ENCODE data around the gene CXCL5. TPM values are rescaled to one million over a fixed set of nuclear protein-coding genes. Genes with fewer than 3 reads are reported as not detected.
"Not testable (repeated sequence)": the region's sequence is repeated elsewhere in the genome, so short reads cannot be mapped to it uniquely, and the experiment has no call there.

CXCL5 gene
- total RNA-seq, 4 donors from 2014 or later: 0.22 TPM; not detected in 3

- no peak overlapping the region for H3K27ac ChIP-seq
- H3K27me3 ChIP-seq: peaks cover 0 to 11% of the 10 kb centered on the region in 2 donors
- DNase-seq (ENCODE audit: low spot score in 2 of 2): no peak
- no peak overlapping the region for H3K4me3 ChIP-seq
- H3K9me3 ChIP-seq: no peaks in the 10 kb centered on the region
- H3K4me1 ChIP-seq: peaks cover 0 to 4% (median 0%) of the 10 kb centered on the region in 4 donors
- no peaks in the 10 kb centered on the region for H3K36me3 ChIP-seq
- WGBS, 2 donors: 40 to 43% methylated on average over 1 of the region's 1 CpG
- TF ChIP-seq POLR2A (IDR thresholded peaks at IDR 0.05) (no peak), EP300 (IDR thresholded peaks at IDR 0.05) (no peak), CTCF (IDR thresholded peaks at IDR 0.05) (no peak)
Observed at GRCh38 chr4:73985528-73985852, 13.0 kb downstream of the CXCL5 start.

- Histone ChIP-seq H3K27me3 (peaks cover 0 to 11% of the 10 kb centered on the region in 2 donors), H3K9me3 (no peaks in the 10 kb centered on the region), H3K4me3 (no peak overlapping the region), H3K36me3 (no peaks in the 10 kb centered on the region), H3K4me1 (peaks cover 0 to 4% (median 0%) of the 10 kb centered on the region in 4 donors), H3K27ac (no peak overlapping the region)
- no peak for DNase-seq (ENCODE audit: low spot score in 2 of 2)
- TF ChIP-seq CTCF (IDR thresholded peaks at IDR 0.05): no peak
- TF ChIP-seq POLR2A (IDR thresholded peaks at IDR 0.05): no peak
- no peak for TF ChIP-seq EP300 (IDR thresholded peaks at IDR 0.05)
- WGBS, 2 donors: 67 to 71% methylated on average over 4 of the region's 4 CpGs
Observed at GRCh38 chr4:73984736-73985527, 13.5 kb downstream of the CXCL5 start.

GRCh38 chr4:73981175-73981574 lies 17.3 kb downstream of the CXCL5 start:
- H3K27ac ChIP-seq; H3K36me3 ChIP-seq; H3K4me1 ChIP-seq; H3K9me3 ChIP-seq; H3K4me3 ChIP-seq; DNase-seq (ENCODE audit: low spot score in 2 of 2): not testable (repeated sequence)
- H3K27me3 ChIP-seq: peaks cover 0 to 11% of the 10 kb centered on the region in 2 donors
- WGBS, 2 donors: 73 to 74% methylated on average over 7 of the region's 7 CpGs

GRCh38 chr4:73979407-73979957 lies 19.0 kb downstream of the CXCL5 start:
- H3K9me3 ChIP-seq: peaks cover 0 to 13% (median 2%) of the 10 kb centered on the region in 4 donors
- peaks cover 0 to 4% (median 0%) of the 10 kb centered on the region in 4 donors for H3K4me1 ChIP-seq
- no peak overlapping the region for H3K4me3 ChIP-seq
- DNase-seq (ENCODE audit: low spot score in 2 of 2): no peak
- peaks cover 0 to 11% of the 10 kb centered on the region in 2 donors for H3K27me3 ChIP-seq
- WGBS, 2 donors: 87% methylated on average over 3 of the region's 3 CpGs
- no peak overlapping the region for H3K27ac ChIP-seq
- TF ChIP-seq POLR2A (IDR thresholded peaks at IDR 0.05) (no peak), EP300 (IDR thresholded peaks at IDR 0.05) (no peak), CTCF (IDR thresholded peaks at IDR 0.05) (no peak)
- no peaks in the 10 kb centered on the region for H3K36me3 ChIP-seq

GRCh38 chr4:73978886-73979285 lies 19.6 kb downstream of the CXCL5 start:
- TF ChIP-seq EP300 (IDR thresholded peaks at IDR 0.05) (no peak), POLR2A (IDR thresholded peaks at IDR 0.05) (no peak), CTCF (IDR thresholded peaks at IDR 0.05) (no peak)
- no peak overlapping the region for H3K4me3 ChIP-seq
- peaks cover 0 to 4% (median 0%) of the 10 kb centered on the region in 4 donors for H3K4me1 ChIP-seq
- H3K36me3 ChIP-seq: no peaks in the 10 kb centered on the region
- H3K9me3 ChIP-seq: peaks cover 0 to 18% (median 3%) of the 10 kb centered on the region in 4 donors
- DNase-seq (ENCODE audit: low spot score in 2 of 2): no peak
- peaks cover 0 to 6% of the 10 kb centered on the region in 2 donors for H3K27me3 ChIP-seq
- no peak overlapping the region for H3K27ac ChIP-seq

All from tibial nerve (tissue), 4 donors.